Myocyte (in vitro differentiated cells): ENCODE results near the gene NHERF2. TPM values are rescaled to one million over a fixed set of nuclear protein-coding genes. Genes with fewer than 3 reads are reported as not detected.

ENCODE experiments used
- DNase-seq: peaks from one replicate; pipeline ENCODE4 v3.0.0-alpha.2; 2012; ENCODE audit warnings: low read depth
- total RNA-seq: library from RNA; depleted of rRNA; stranded (reverse); fragments of >200 nt; gene quantifications from 2 replicates; pipeline ENCODE4 v1.2.3, GENCODE V29; 2014

NHERF2 gene
- total RNA-seq, 1 donor from 2014 or later = 38.1 TPM

DNA sequence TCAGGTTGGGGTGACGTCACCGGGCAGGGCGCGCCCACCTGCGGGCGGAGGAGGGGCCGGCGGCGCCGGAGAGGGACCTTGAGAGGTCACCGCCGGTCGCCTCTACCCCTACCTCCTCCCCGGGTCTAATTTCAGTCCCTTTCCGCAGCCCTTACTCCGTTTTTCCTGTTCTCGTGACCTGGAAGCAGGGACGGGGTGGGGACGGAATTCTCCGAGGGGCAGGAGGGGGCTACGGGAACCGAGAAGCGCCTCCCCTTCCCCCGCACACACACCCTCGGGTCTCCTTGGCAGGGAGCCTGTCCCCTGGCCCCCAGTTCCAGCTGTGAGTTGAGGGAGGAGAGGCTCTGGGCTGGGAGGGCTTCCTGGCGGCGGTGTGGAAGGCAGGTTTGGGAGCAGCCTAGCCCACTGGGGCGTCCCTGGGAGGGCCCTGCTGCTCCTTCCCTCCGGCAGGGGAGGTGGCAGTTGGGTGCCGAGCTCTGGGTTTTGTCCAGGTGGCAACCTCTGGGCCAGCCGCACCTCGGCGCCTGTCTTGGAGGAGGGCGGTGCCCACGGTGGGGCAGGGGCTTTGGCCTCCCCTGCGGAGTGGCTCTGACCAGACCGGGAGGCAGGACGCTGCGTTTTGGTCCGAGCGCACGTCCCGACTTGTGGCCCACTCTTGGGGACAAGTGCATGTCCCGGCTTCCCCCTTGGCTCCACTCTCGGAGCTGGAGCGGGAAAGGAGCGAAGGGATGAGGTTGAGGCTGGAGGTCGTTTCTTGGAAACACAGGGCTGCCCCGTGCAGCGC is 36.2 kb upstream of the NHERF2 start:
- DNase-seq = no peak

- no peak for DNase-seq
Observed at GRCh38 chr16:1991135-1991551, 35.6 kb upstream of the NHERF2 start.

DNA sequence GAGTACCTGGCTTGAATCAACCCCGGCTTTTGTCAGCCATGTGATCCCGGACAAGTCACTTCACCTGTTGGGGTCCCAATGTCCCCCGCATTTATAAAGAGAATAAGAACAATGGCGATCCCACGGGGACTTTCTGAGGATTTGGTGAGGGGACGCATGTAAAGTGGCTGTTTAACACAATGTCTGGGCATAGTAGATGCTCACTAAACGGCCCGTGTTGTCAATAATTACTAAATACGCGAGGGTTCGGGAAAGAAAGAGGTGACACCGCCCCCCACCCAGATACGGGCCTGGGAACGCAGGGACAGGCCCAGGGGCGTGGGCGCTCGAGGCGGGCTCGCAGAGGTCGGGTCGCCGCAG is 35.1 kb upstream of the NHERF2 start:
- DNase-seq = no peak

DNA sequence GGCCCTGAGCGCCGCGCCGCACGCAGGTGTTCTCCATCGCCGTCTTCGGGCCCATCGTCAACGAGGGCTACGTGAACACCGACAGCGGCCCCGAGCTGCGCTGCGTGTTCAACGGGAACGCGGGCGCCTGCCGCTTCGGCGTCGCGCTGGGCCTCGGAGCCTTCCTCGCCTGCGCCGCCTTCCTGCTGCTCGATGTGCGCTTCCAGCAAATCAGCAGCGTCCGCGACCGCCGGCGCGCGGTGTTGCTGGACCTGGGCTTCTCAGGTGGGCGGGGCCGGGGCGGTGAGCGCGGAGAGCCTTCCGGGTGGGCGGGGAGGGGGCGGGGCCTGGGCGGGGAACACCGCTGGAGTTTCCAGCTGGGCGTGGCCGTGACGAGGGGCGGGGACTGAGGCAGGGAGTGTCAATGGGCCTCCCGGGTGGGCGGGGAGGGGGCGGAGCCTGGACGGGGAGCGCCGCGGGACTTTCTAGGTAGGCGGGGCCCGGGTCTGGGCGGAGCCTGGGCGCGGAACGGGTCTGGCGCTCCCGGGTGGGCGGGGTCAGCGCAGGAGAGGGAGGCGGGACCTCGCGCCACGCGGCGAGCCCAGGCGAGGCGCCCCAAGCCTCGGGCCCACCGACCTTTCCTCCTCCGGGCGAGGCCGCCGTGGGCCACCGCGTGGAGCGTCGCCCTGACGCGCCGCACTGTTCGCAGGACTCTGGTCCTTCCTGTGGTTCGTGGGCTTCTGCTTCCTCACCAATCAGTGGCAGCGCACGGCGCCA is 34.6 kb upstream of the NHERF2 start:
- peak; percentile 71 for DNase-seq

GRCh38 chr16:1992704-1993317 is 33.9 kb upstream of the NHERF2 start:
- DNase-seq = no peak

DNA sequence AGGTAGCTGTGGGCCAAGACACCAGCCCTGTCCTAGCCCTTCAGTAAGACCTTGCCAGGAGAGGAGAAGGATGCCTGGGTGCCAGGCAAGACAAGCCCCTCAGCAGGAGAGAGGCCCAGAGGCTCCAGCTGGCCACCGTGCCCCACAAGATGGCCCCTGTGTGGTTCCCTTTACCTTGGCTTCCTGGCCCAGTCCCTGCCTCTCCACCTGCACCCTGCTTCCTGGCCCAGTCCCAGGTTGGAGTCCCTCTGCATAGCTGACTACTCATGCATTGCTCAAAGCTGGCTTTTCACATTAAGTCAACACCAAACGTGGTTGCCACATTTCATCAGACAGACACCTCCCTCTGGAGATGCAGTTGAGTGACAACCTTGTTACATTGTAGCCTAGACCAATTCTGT is 33.0 kb upstream of the NHERF2 start:
- DNase-seq = no peak

DNA sequence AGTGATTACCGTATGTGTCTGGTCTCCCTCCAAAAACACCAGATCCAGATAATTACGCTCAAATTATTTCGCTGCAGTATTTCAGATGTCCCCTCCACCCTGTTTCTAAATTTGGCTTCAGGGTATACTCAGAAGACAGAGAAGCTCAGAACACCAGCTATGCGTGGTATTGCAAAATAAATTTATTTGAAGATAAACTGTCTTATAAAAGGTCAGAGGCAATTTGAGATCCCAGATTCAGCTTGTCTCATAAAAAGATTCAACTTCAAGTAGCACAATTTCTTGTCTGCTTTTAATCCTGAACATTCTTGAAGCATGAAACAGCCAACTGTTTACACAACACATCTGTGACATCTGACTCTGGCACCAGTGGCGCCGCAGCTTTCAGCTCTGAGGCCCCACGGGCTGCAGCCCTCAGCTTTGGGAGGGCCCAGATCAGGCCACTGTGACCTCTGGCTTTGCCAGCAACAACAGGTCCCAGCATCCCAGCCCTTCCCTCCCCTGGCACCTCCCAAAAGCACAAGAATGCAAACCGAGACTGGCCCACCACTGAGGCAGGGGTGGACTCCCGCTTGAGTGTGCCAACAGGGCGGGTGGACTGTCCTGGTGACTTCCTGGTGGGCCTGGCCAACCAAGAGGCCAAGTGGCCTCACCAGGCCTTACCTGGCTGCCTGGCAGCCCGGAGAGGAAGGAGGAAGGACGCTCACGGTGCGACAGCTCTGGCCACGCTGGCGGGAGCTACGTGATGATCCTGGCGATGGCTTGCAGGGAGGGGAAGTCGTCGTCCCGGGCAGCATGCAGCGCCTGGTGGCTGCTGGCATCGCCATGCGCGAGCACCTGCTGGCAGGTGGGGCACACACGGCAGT is 29.0 kb upstream of the NHERF2 start:
- no peak for DNase-seq

- DNase-seq = no peak
Observed at GRCh38 chr16:1998360-1998835, 28.3 kb upstream of the NHERF2 start.

- no peak for DNase-seq
Observed at GRCh38 chr16:1998852-1999801, 27.6 kb upstream of the NHERF2 start.

DNA sequence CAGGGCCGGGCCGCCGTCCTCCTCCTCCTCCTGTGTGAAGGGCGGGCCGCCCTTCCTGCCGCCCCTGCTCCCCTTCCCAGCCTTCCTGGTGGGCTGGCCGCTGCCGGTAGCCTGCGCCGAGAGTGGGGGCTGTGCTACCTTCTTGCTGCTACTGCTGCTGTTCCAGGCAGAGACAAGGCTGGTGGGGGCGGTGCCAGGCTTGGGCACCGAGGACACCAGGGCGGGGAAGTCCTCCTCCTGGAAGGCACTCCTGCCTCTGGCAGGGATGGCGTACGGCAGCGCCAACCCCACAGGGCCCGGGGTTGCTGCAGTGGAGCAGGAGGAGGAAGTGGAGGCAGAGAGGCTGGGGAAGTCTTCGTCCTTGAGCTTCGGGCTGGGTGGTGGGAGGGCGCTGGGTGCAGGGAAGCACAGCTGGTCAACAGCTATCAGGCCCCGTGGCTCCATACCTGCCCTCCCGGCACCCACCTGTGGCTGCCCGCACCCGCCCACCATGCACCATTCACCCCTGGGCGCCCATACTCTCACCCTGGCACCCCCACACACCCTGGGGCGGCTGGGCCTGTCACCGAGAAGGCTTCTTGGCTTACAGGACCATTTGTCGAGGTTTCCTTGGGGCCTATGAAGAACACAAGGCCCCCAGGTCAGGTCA is 26.7 kb upstream of the NHERF2 start:
- no peak for DNase-seq

- DNase-seq = no peak
Observed at GRCh38 chr16:2001035-2001434, 25.7 kb upstream of the NHERF2 start.

GRCh38 chr16:2001456-2002355 is 25.0 kb upstream of the NHERF2 start:
- no peak for DNase-seq

DNA sequence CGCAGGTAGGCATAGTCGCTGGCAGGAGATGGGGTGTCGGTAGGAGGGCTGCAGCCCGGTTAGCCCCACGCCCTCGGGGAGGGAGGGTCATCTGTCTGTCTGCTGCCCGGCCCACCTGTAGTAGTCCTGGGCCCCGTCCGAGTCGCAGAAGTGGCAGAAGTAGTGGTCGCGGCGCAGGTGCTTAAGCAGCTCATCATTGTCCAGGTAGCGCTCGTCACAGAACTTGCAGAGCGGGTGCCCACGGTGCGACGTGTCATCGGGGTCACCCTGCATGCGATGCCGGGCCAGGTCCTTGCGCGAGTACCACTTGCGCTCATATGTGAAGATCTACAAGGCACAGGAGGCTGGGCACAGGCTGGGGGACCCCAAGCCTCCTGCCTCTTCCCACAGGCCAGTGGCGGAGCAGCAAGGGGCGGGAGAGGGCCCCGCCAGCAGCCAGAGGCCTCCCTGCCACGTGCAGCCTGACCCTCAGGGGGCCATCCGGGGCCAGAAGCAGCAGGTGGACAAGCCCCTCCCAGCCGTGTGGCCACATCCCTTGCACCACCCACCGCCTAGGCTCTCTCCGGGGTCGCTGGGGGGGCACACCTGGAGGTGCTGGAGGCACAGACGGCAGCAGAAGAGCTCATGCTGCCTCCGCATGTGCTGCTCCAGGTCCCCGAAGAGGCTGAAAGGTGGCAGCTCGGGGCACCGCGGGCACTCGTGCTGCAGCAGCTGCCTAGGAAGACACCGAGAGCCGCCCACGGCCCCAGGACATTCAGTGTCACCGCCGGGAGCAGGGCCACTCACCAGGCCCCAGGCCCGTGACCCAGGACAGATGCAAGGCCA is 24.1 kb upstream of the NHERF2 start:
- peak; percentile 41 for DNase-seq

GRCh38 chr16:2003231-2003826 is 23.4 kb upstream of the NHERF2 start:
- no peak for DNase-seq

- peak; percentile 99 for DNase-seq
Observed at GRCh38 chr16:2003827-2004641, 22.7 kb upstream of the NHERF2 start.
